HG02571 (cell line): ENCODE results near the gene CDC123.
"Not testable (repeated sequence)": the region's sequence is repeated elsewhere in the genome, so short reads cannot be mapped to it uniquely, and the experiment has no call there.

Source experiments
- ATAC-seq: cut with Tn5 transposase; IDR thresholded peaks from one replicate; pipeline ENCODE4 v1.9.1; 2021; ENCODE audit warnings: mild to moderate bottlenecking, moderate library complexity; ENCODE audit not compliant: unreplicated experiment

The CDC123 gene

DNA sequence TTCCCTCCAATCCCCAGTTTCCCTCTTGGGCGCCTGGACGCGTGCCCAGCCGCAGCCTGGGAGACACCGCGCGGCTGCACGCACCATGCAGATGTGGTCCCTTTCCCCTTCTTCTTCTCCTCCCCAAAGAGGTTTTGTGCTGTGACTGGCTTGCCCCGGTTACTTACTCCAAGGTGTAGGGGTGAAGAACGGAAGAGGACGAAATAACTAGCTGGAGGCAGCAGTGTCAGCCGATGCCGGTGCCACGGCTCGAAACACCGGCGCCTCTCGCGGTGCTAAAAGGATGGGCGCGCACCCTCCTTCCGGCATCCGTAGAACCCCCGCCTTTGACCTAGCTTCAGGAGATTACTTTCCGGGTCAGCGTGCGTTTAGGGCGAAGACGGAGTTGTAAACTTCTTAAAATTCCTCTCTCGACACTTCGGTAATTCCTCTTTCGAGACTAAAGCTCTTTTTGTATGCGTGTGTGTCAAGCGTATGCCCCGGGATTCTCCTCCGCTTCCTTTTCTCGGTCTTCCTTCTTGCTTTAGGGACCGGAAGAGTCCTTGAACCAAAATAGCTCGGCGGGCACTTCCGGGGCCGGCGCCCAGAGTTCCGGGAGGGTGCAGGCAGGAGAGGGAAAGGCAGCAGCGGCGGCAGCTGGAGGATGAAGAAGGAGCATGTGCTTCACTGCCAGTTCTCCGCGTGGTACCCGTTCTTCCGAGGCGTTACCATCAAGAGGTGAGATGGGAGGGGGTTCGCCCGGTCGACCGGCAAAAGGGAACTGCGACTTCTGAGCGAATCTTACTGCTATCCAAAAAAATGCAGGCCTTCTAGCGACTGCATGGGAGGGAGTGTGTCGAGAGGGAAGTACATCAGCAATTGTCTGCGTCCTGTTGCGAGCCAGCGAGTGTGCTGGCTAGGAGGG is at the start of gene CDC123, which contains the start of gene NUDT5:
CDC123 (plus strand) TSS at position 586 of the 904 bp plus-strand sequence; CDS start at position 644, 58 bp downstream.
NUDT5 (minus strand) TSS at position 289 of the 904 bp plus-strand sequence. CDS start 9,600 bp downstream, outside the sequence.
- ATAC-seq, result peak; percentile 87

DNA sequence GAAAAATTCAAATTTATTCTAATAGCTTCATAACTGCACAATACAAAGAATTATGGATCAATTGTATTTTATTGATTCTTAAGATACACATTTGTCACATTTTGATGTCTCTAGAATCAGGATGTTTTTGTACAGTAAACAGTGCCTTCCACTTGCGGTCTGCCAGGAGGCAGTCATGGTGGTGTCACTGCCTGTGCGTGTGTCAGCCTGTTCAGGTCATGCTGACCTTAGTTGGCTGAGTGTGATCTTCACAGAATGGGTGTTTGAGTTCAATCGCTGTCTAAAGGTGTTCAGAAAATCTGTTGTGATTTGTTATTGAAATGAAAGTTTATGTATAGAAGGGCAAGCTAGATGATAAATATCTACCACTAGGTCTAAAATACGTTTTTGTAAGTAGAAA is 45.8 kb upstream of the CDC123 start:
- ATAC-seq, result no peak

DNA sequence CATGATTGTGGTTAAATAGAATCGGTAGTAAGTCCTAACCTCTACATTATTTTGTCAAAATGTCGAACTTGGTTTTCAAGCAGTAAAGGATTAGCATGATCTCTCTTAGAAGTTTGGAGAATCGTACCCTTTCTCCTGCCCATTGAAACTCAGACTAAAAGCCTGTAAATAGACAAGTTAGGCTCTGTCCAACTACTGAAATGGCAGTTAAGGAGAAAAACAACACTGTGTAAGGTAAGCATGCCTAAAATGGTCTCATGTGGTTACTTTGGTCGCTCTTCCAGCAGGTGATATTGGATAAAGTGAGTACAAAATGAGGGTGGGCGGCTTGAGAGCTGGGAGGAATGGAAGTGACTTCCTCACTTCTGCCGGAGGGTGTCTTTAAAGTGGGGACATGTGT is 41.5 kb upstream of the CDC123 start:
- ATAC-seq, result no peak

DNA sequence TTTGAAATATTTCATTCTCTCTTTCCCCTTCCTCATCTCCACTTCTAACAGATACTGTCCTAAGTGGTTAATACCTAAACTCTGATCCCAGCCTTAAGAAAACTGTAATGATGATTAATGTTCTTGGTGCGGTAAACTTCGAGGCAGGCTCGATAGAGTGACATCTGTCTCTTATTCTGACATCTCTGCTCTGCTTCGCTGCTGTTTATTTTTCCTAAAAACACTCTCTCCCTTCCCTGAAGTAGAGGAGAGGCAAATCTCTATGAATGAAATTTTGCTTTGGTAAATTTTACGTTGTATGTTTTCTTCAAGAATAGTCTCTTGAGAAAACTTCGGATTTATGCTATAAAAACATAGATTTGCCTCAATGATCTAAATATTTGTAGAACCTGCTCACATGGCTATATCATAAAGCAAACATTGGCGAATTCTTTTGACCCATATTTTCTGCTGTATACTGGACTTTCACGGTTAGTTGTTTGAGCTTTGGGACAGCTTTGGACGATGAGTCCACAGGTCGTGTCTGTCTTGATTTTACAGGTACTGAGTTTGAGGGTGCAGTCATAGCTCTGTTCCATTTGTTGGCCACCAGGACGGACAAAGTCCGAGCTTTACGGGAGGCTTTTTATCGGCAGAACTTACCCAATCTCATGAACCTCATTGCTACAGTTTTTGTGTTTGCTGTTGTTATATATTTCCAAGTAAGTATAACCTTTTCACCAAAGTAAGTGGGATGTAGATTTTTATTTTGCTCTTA is 39.4 kb upstream of the CDC123 start:
- no peak for ATAC-seq

- no peak for ATAC-seq
Measured at GRCh38 chr10:12158111-12158510, 37.9 kb upstream of the CDC123 start.

- no peak for ATAC-seq
Measured at GRCh38 chr10:12160664-12161063, 35.3 kb upstream of the CDC123 start.

DNA sequence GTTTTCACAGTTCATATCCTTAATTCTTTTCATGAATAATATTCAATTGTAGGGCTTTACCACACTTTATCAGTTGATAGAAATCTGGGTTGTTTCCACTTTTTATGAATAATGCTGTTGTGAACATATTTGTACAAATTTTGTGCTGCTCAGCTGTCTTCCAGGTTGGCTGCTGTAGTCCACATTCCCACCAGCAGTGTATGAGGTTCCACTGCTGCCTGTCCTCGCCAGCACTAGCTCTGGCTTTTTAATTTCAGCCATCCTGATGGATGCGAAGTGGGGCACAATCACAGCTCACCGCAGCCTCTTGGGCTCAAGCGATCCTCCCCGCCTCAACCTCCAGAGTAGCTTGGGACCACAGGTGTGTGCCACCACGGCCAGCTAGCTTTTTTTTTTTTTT is 33.1 kb upstream of the CDC123 start:
- no peak for ATAC-seq

DNA sequence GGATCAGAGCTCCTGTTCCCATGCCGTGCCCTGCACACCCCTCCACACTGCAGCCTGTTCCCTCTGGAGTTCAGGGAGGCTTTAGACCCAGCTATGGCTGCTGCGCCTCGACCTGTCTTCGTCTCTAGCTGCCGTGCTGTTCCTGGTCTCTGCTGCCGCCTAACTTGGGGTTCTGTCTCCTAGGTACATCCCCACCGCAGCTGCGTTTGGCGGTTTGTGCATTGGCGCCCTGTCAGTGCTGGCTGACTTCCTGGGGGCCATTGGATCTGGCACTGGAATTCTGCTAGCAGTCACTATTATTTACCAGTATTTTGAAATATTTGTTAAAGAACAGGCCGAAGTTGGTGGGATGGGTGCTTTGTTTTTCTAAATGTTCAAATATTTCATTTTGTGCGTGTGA is 31.9 kb upstream of the CDC123 start:
- no peak for ATAC-seq

DNA sequence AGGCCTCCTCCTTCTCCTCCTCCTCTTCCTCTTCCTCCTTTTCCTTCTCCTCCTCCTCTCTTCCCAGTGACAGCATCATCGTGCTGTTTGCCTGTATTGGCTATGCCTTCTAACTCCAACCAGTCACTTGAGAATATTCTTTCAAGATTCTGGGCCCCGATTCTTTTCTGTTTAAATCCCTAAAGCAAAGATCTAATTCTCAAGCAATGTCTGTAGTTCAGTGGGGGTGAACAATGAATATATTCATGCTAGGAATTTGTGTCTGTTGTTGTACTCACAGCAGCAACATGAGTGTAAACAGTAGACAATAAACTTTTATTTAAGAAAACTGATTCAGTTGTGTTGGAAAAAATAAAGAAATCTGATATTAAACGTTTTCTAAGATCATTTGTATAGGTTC is 31.0 kb upstream of the CDC123 start:
- ATAC-seq, result no peak

- ATAC-seq, result no peak
Measured at GRCh38 chr10:12165999-12166775, 29.8 kb upstream of the CDC123 start.

- not testable (repeated sequence) for ATAC-seq
Measured at GRCh38 chr10:12171512-12171911, 24.5 kb upstream of the CDC123 start.

- ATAC-seq, result no peak
Measured at GRCh38 chr10:12177642-12178041, 18.3 kb upstream of the CDC123 start.

GRCh38 chr10:12179606-12180170 is 16.3 kb upstream of the CDC123 start:
- no peak for ATAC-seq

- no peak for ATAC-seq
Measured at GRCh38 chr10:12180221-12180974, 15.6 kb upstream of the CDC123 start.

GRCh38 chr10:12181065-12181775 is 14.8 kb upstream of the CDC123 start:
- no peak for ATAC-seq

GRCh38 chr10:12184165-12184564 is 11.8 kb upstream of the CDC123 start:
- no peak for ATAC-seq

DNA sequence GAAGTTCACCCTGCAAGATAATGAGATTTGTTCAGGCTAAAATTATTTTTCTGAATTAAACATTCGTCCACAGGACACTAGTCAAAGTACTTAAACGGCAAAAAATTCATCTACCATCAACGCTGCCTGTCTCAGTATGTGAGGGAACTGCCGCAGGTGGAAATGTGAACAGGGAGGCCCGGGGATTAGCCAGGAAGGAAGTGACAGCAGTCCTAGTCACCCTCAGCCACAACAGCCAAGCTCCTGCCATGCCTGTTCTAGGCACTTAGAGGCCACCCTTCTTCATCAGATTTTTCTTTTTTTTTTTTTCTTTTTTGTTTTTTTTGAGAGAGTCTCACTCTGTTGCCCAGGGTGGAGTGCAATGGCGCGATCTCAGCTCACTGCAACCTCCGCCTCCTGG is 9.7 kb upstream of the CDC123 start:
- no peak for ATAC-seq

GRCh38 chr10:12187321-12187905 is 8.6 kb upstream of the CDC123 start:
- no peak for ATAC-seq

- ATAC-seq, result no peak
Measured at GRCh38 chr10:12188656-12189055, 7.3 kb upstream of the CDC123 start.
